Peyer's patch (tissue), 4 donors: ENCODE measurements around the gene HHAT. TPM values are rescaled to one million over a fixed set of nuclear protein-coding genes. Genes with fewer than 3 reads are reported as not detected.
"Not testable (repeated sequence)": the region's sequence is repeated elsewhere in the genome, so short reads cannot be mapped to it uniquely, and the experiment has no call there.

Experiments used
- DNase-seq, 3 donors: peaks; one replicate each; pipeline ENCODE4 v3.0.0-alpha.2; 2017 to 2019
- H3K27ac ChIP-seq, 4 donors: fragments of 200-600 bp; sonication (generic); one replicate each; pipeline ENCODE4 v1.5.1; 2016 to 2019
- H3K27me3 ChIP-seq, 2 donors: fragments of 200-600 bp; sonication (generic); one replicate each; pipeline ENCODE4 v1.5.1; 2019
- H3K36me3 ChIP-seq, 3 donors: fragments of 200-600 bp; sonication (generic); one replicate each; pipeline ENCODE4 v1.5.1; 2016 to 2019
- H3K4me1 ChIP-seq, 4 donors: fragments of 200-600 bp; sonication (generic); one replicate each; pipeline ENCODE4 v1.5.1; 2016 to 2019
- H3K4me3 ChIP-seq, 4 donors: fragments of 200-600 bp; sonication (generic); 1 replicate in 3 of 4; 2 replicates in 1 of 4; pipeline ENCODE4 v1.5.1; 2016 to 2019; ENCODE audit warnings: mild to moderate bottlenecking in 1 of 4
- H3K9me3 ChIP-seq, 4 donors: fragments of 200-600 bp; sonication (generic); one replicate each; pipeline ENCODE4 v1.5.1; 2016 to 2019; ENCODE audit warnings: mild to moderate bottlenecking in 1 of 4
- CTCF ChIP-seq, 6 experiments: fragments of 450-650 bp in 4 of 6; fragments of 200-600 bp in 2 of 6; sonication (generic) in 1 of 6; IDR thresholded peaks; one replicate each; pipeline ENCODE4 v1.5.1; 2017 to 2019; ENCODE audit warnings: antibody characterized with exemption in 6 of 6, mild to moderate bottlenecking in 3 of 6, moderate library complexity in 1 of 6
- POLR2A ChIP-seq, 2 donors: fragments of 450-650 bp; IDR thresholded peaks; one replicate each; pipeline ENCODE4 v1.5.1; 2017; ENCODE audit warnings: antibody characterized with exemption in 2 of 2, mild to moderate bottlenecking in 2 of 2, moderate library complexity in 2 of 2
- total RNA-seq, 4 donors: library from RNA; depleted of rRNA; stranded (reverse); fragments of >200 nt; gene quantifications; one replicate each; pipeline ENCODE4 v1.1.0, GENCODE V29; 2016

Gene HHAT
- total RNA-seq, 4 donors from 2014 or later: 2.3 to 16.9 (median 7.3) TPM

GRCh38 chr1:210400043-210400840 is 71.5 kb downstream of the HHAT start:
- Histone ChIP-seq H3K36me3 (no peaks in the 10 kb centered on the region), H3K4me3 (no peak overlapping the region), H3K9me3 (no peaks in the 10 kb centered on the region), H3K4me1 (no peaks in the 10 kb centered on the region), H3K27me3 (no peaks in the 10 kb centered on the region), H3K27ac (no peak overlapping the region)
- no peak for TF ChIP-seq POLR2A (IDR thresholded peaks at IDR 0.05)
- peak in 4 of 6 experiments; percentile 63 to 77 (median 74) for TF ChIP-seq CTCF (IDR thresholded peaks at IDR 0.05)
- DNase-seq: peak in 1 of 3 donors; percentile 69

GRCh38 chr1:210402560-210402959 is 73.9 kb downstream of the HHAT start:
- Histone ChIP-seq H3K9me3 (no peaks in the 10 kb centered on the region), H3K4me3 (no peak overlapping the region), H3K4me1 (no peaks in the 10 kb centered on the region), H3K27ac (no peak overlapping the region), H3K36me3 (no peaks in the 10 kb centered on the region), H3K27me3 (no peaks in the 10 kb centered on the region)
- no peak for DNase-seq
- no peak for TF ChIP-seq CTCF (IDR thresholded peaks at IDR 0.05)
- TF ChIP-seq POLR2A (IDR thresholded peaks at IDR 0.05): no peak

GRCh38 chr1:210405316-210405715 is 76.6 kb downstream of the HHAT start:
- Histone ChIP-seq H3K27ac (no peak overlapping the region), H3K27me3 (no peaks in the 10 kb centered on the region), H3K4me1 (no peaks in the 10 kb centered on the region), H3K4me3 (no peak overlapping the region), H3K9me3 (no peaks in the 10 kb centered on the region), H3K36me3 (no peaks in the 10 kb centered on the region)
- no peak for DNase-seq
- TF ChIP-seq POLR2A (IDR thresholded peaks at IDR 0.05) (no peak), CTCF (IDR thresholded peaks at IDR 0.05) (no peak)

GRCh38 chr1:210406341-210406740 is 77.6 kb downstream of the HHAT start:
- DNase-seq, H3K4me3 ChIP-seq, H3K36me3 ChIP-seq, H3K27ac ChIP-seq, H3K27me3 ChIP-seq, H3K9me3 ChIP-seq, H3K4me1 ChIP-seq: not testable (repeated sequence)

- Histone ChIP-seq H3K9me3 (no peaks in the 10 kb centered on the region), H3K27ac (no peak overlapping the region), H3K4me1 (no peaks in the 10 kb centered on the region), H3K36me3 (no peaks in the 10 kb centered on the region), H3K4me3 (no peak overlapping the region), H3K27me3 (no peaks in the 10 kb centered on the region)
- DNase-seq: peak; percentile 68 to 88 (median 81)
- TF ChIP-seq POLR2A (IDR thresholded peaks at IDR 0.05) (no peak), CTCF (IDR thresholded peaks at IDR 0.05) (peak; percentile 70 to 97 (median 85))
Observed at GRCh38 chr1:210407207-210407886, 78.6 kb downstream of the HHAT start.

GRCh38 chr1:210407887-210408252 is 79.2 kb downstream of the HHAT start:
- no peak for TF ChIP-seq POLR2A (IDR thresholded peaks at IDR 0.05)
- Histone ChIP-seq H3K27me3 (no peaks in the 10 kb centered on the region), H3K9me3 (no peaks in the 10 kb centered on the region), H3K27ac (no peak overlapping the region), H3K4me3 (no peak overlapping the region), H3K36me3 (no peaks in the 10 kb centered on the region), H3K4me1 (no peaks in the 10 kb centered on the region)
- DNase-seq: no peak
